Activated CD4-positive, alpha-beta T cell treated with anti-CD3 and anti-CD28 coated beads, Interleukin-2, amount 50 U/mL, for 1 hour (primary cell): ENCODE measurements around the gene IPO13.

Experiments
- DNase-seq: peaks from one replicate; pipeline ENCODE4 v3.0.0-alpha.2; 2020

The IPO13 gene

DNA sequence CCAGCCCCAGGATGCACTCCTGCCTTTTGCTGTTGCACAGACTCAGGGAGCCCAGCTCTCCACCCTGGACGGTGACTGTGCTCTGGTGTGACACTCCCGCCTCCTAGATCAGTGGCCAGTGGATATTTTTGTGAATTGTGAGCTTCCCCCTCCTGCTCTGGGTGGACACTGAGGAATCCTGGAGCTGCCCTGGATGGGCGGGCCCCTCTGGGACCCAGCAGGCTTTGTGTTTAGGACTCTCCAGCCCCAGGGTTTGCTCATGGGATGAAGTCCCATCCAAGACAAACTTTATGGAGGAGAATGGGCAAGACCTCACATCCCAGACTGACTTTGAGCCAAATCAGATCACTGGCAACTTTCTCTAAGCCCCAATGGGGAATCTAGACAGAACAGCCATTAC, 68.5 kb downstream of the IPO13 start:
- no peak for DNase-seq

DNA sequence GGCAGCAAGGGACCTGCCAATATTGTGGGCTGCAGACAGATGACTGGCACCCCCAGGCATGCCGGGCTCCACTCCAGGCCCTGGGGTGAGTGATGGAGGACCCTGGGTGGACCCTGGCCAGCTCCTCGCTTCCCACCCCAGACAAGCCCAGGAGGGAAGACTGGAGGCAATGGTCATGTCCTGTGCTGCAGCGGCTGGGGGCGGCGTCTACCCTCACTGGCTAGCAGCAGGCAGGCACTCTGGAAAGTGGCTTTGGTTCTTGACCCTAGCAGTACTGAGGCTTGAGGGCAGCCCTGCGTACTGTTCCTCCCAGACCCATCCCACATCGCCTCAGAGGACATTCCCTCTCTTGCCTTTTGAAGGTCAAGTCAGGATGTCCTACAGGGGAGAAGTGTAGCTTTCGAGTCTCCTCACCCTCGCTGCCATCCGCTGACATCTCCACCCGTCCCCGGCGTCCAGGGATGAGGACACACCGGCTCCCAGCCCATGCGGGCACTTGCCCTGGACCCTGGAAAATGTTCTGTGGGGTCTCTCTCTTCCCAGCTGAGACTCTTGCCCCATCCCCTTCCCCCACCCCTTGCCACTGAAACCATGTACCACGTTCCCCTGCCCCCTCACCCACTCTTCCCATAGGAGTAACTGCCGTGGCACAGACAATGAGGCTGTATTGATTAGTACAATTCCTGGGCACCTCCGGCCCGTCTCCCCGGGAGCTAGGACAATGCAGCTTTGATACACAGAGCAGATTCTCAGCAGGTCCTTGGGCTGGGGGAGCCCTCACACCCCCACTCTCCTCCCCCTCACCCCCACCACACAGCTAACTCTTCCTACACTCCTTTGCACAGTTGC, 69.5 kb downstream of the IPO13 start:
- no peak for DNase-seq

DNA sequence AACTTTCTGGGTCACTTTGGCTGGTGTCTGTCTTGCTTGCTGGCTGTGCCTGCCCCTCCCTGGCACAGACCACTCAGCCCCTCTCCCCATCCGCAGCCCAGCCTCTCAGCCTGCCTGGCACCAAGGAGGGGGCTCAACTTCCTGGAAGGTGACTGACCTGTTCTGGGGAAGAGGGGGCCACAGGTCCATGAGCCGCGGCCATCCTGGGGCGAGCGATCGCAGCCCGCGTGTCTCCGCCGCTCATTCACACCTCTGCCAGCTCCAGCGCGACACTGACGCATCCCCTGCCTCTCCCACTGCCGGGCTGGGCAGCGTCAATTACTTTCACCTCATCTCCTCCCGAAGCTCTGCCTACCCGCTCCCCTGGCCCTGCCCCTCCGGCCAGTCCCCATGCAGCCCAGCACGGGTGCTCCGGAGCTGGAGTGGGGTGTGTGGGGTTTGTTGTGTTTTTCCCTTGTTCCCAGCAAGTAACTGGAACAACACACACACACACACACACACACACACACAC, 70.2 kb downstream of the IPO13 start:
- no peak for DNase-seq
